ENCODE results near the gene SIGLEC6. TPM values are rescaled to one million over a fixed set of nuclear protein-coding genes. Genes with fewer than 3 reads are reported as not detected.

The SIGLEC6 gene
- total and polyA plus RNA-seq, 10 donors = 0.27 to 5.8 (median 2.3) TPM

Small RNA genes lying within 50 kb of the gene (small RNA-seq; reads per million reads assigned to genes)
- 0 reads per million in 4 donors for gene AC020914.3

Other genes starting within 250 kb of the SIGLEC6 start
- not detected for gene IGLON5, start 220.0 kb downstream of the SIGLEC6 start, total RNA-seq
- under 1 TPM in 1 of 3 donors, not detected in 2; 0.03 TPM for gene IGLON5, start 220.0 kb downstream of the SIGLEC6 start, polyA plus RNA-seq
- 1 to 10 TPM; 1.1 to 2.6 (median 1.6) TPM for gene VSIG10L, start 189.5 kb downstream of the SIGLEC6 start, total RNA-seq
- 1 to 10 TPM; 1.2 to 2.3 (median 1.7) TPM for gene VSIG10L, start 189.5 kb downstream of the SIGLEC6 start, polyA plus RNA-seq
- gene ETFB, start 165.3 kb downstream of the SIGLEC6 start, total RNA-seq = 10 to 100 TPM; 41.4 to 78.0 (median 54.1) TPM
- gene ETFB, start 165.3 kb downstream of the SIGLEC6 start, polyA plus RNA-seq = 100 to 1,000 TPM in 1 of 3 donors, 10 to 100 TPM in 2; 81.6 to 133 (median 93.5) TPM
- gene CLDND2, start 162.7 kb downstream of the SIGLEC6 start, total RNA-seq = 1 to 10 TPM in 5 of 7 donors, not detected in 2; 2.1 to 4.9 (median 2.5) TPM
- 1 to 10 TPM in 1 of 3 donors, under 1 TPM in 2; 0.36 to 3.4 (median 0.77) TPM for gene CLDND2, start 162.7 kb downstream of the SIGLEC6 start, polyA plus RNA-seq
- gene NKG7, start 159.0 kb downstream of the SIGLEC6 start, total RNA-seq = 100 to 1,000 TPM in 3 of 7 donors, 10 to 100 TPM in 4; 54.5 to 144 (median 94.1) TPM
- gene NKG7, start 159.0 kb downstream of the SIGLEC6 start, polyA plus RNA-seq = 10 to 100 TPM; 30.8 to 43.7 (median 37.8) TPM
- gene LIM2, start 143.7 kb downstream of the SIGLEC6 start, total RNA-seq = not detected
- gene LIM2, start 143.7 kb downstream of the SIGLEC6 start, polyA plus RNA-seq = not detected
- gene C19orf84, start 141.1 kb downstream of the SIGLEC6 start, total RNA-seq = 1 to 10 TPM in 1 of 7 donors, under 1 TPM in 2, not detected in 4; 0.20 to 2.4 (median 0.28) TPM
- under 1 TPM; 0.13 to 0.23 (median 0.19) TPM for gene C19orf84, start 141.1 kb downstream of the SIGLEC6 start, polyA plus RNA-seq
- gene SIGLEC10, start 114.0 kb downstream of the SIGLEC6 start, total RNA-seq = 100 to 1,000 TPM in 4 of 7 donors, 10 to 100 TPM in 3; 68.9 to 155 (median 102) TPM
- 10 to 100 TPM; 38.0 to 47.3 (median 41.2) TPM for gene SIGLEC10, start 114.0 kb downstream of the SIGLEC6 start, polyA plus RNA-seq
- 10 to 100 TPM in 4 of 7 donors, 1 to 10 TPM in 3; 2.2 to 39.3 (median 10.1) TPM for gene SIGLEC8, start 73.2 kb downstream of the SIGLEC6 start, total RNA-seq
- 1 to 10 TPM; 1.1 to 5.1 (median 3.5) TPM for gene SIGLEC8, start 73.2 kb downstream of the SIGLEC6 start, polyA plus RNA-seq
- gene CEACAM18, start 53.1 kb downstream of the SIGLEC6 start, total RNA-seq = not detected
- not detected for gene CEACAM18, start 53.1 kb downstream of the SIGLEC6 start, polyA plus RNA-seq
- gene SIGLEC12, start 29.9 kb downstream of the SIGLEC6 start, total RNA-seq = 10 to 100 TPM in 3 of 7 donors, 1 to 10 TPM in 4; 4.0 to 65.1 (median 7.0) TPM
- 1 to 10 TPM; 2.0 to 5.3 (median 2.4) TPM for gene SIGLEC12, start 29.9 kb downstream of the SIGLEC6 start, polyA plus RNA-seq
- gene ZNF175, start 39.6 kb upstream of the SIGLEC6 start, total RNA-seq = 10 to 100 TPM; 10.5 to 24.4 (median 18.4) TPM
- 1 to 10 TPM; 1.8 to 4.2 (median 2.0) TPM for gene ZNF175, start 39.6 kb upstream of the SIGLEC6 start, polyA plus RNA-seq
- gene SIGLEC5, start 98.7 kb upstream of the SIGLEC6 start, total RNA-seq = 10 to 100 TPM in 1 of 7 donors, 1 to 10 TPM in 4, not detected in 2; 5.9 to 12.9 (median 9.8) TPM
- gene SIGLEC5, start 98.7 kb upstream of the SIGLEC6 start, polyA plus RNA-seq = not detected
- 100 to 1,000 TPM in 1 of 7 donors, 10 to 100 TPM in 4, not detected in 2; 40.1 to 101 (median 84.4) TPM for gene SIGLEC14, start 115.2 kb upstream of the SIGLEC6 start, total RNA-seq
- 10 to 100 TPM; 13.3 to 20.8 (median 15.9) TPM for gene SIGLEC14, start 115.2 kb upstream of the SIGLEC6 start, polyA plus RNA-seq
- gene SPACA6, start 161.7 kb upstream of the SIGLEC6 start, total RNA-seq = 10 to 100 TPM; 16.4 to 29.3 (median 20.1) TPM
- 10 to 100 TPM in 2 of 3 donors, 1 to 10 TPM in 1; 9.6 to 44.2 (median 20.2) TPM for gene SPACA6, start 161.7 kb upstream of the SIGLEC6 start, polyA plus RNA-seq
- under 1 TPM in 2 of 7 donors, not detected in 5; 0.22 to 0.54 TPM for gene HAS1, start 192.3 kb upstream of the SIGLEC6 start, total RNA-seq
- under 1 TPM in 2 of 3 donors, not detected in 1; 0.11 to 0.58 TPM for gene HAS1, start 192.3 kb upstream of the SIGLEC6 start, polyA plus RNA-seq
- 100 to 1,000 TPM; 103 to 344 (median 144) TPM for gene FPR1, start 220.2 kb upstream of the SIGLEC6 start, total RNA-seq
- 10 to 100 TPM in 2 of 3 donors, 1 to 10 TPM in 1; 7.2 to 24.1 (median 12.2) TPM for gene FPR1, start 220.2 kb upstream of the SIGLEC6 start, polyA plus RNA-seq
- gene FPR2, start 229.5 kb upstream of the SIGLEC6 start, total RNA-seq = 10 to 100 TPM; 18.6 to 88.0 (median 37.1) TPM
- 1 to 10 TPM; 1.5 to 3.8 (median 2.0) TPM for gene FPR2, start 229.5 kb upstream of the SIGLEC6 start, polyA plus RNA-seq